GM12864 (cell line): ENCODE measurements around the gene CACNA1F.
A peak's percentile ranks its signal among the peaks of the same experiment; 100 is the strongest.

ENCODE experiments used
- DNase-seq: peaks from one replicate; pipeline ENCODE4 v3.0.0-alpha.2; 2011; ENCODE audit warnings: low read depth
- H3K4me3 ChIP-seq: 2 replicates; pipeline ENCODE4 v1.5.1; 2011; ENCODE audit warnings: mild to moderate bottlenecking, low read depth, low read length, control low read depth
- TF ChIP-seq, protein P1 (sequence below): IDR thresholded peaks from 2 replicates; pipeline ENCODE4 v1.5.1; 2011; ENCODE audit warnings: low read depth, mild to moderate bottlenecking, moderate library complexity, low read length, control low read depth, inconsistent platforms; ENCODE audit errors: missing control alignments

CACNA1F gene

DNA sequence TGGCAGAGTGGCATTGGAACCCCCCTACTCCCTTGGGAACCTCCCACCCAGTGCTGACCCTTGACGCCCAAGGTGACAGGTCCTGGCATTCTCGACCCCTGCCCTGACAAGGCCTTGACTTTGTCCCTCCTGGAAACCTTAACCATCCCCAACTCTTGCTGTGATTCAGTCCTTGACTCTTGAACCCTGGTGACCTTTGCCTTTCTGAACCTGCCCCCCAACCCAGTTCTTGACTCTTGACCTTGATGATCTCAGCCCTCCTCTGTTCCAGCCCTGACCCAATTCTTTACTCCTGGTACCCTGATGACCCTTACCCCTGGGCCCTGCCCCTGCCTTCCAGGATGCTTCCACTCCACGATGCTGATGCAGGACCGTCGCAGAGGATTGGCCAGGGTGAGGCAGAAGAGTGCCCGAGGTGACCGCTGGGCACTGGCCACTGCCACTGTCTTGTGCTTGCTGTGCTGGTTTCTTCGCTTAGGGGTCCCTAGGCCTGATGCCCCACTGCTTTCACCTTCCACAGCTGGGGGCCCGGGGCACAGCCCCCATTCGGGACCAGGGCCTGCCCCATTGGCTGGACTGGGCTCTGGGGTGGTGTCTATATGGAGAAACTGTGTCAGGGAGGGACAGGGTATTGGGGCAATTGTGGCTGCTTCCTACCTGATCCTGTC lies 1.7 kb downstream of the CACNA1F start:
- TF ChIP-seq, protein P1, sequence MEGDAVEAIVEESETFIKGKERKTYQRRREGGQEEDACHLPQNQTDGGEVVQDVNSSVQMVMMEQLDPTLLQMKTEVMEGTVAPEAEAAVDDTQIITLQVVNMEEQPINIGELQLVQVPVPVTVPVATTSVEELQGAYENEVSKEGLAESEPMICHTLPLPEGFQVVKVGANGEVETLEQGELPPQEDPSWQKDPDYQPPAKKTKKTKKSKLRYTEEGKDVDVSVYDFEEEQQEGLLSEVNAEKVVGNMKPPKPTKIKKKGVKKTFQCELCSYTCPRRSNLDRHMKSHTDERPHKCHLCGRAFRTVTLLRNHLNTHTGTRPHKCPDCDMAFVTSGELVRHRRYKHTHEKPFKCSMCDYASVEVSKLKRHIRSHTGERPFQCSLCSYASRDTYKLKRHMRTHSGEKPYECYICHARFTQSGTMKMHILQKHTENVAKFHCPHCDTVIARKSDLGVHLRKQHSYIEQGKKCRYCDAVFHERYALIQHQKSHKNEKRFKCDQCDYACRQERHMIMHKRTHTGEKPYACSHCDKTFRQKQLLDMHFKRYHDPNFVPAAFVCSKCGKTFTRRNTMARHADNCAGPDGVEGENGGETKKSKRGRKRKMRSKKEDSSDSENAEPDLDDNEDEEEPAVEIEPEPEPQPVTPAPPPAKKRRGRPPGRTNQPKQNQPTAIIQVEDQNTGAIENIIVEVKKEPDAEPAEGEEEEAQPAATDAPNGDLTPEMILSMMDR: no peak
- peak overlapping the region; percentile 19 for H3K4me3 ChIP-seq
- DNase-seq: no peak

DNA sequence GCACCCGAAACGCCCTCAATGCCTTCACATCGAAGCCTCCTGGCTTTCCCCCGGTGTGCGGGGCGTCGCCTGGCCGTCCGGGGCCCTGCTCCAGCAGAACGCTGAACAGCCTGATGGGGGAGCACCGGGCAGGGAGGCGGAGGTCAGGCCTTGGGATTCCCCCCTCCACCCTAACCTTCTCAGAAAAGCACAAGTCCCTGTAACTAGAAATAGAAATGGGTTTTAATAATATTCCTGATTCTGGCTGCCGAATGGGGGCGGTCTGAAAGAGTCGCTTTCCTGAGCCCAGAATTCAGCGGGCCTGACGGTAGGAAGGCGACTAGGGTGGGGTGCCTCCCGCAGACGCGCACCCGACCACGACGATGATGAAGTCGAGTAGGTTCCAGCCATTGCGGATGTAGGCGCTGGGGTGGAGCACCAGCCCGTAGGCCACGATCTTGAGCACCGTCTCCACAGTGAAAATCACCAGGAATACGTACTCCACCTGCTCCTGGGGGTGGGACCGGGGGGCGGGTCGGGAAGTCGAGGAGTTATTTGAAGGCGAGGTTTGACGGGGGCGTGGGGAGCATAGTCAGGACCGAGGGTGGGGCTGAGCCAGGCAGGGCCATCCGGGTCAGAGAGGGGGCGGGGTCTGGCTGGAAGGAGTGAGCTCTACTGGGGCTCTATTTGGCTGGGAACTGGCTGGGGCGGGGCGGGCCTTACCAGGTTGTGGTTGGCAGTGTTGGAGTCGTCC lies 2.5 kb downstream of the CACNA1F start:
- TF ChIP-seq, protein P1: peak; percentile 37
- DNase-seq: no peak
- H3K4me3 ChIP-seq: peak overlapping the region; percentile 47

DNA sequence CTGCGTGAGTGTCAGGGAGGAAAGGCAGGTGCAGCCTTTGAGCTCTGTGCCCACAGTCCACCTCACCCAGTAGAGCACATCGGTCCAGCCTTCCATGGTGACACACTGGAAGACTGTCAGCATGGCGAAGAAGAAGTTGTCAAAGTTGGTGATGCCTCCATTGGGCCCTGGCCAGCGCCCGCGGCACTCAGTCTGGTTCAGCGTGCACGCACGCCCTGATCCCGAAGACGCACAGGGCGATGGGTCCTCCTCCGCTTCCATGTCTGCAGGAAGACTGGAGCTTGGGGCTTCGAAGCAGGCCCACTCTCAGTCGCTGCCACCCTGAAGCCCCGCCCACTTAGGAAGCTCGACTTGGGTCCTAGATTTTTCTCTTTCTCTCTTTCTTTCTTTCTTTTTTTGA lies 5.0 kb downstream of the CACNA1F start:
- TF ChIP-seq, protein P1: no peak
- no peak overlapping the region for H3K4me3 ChIP-seq
- DNase-seq: no peak

DNA sequence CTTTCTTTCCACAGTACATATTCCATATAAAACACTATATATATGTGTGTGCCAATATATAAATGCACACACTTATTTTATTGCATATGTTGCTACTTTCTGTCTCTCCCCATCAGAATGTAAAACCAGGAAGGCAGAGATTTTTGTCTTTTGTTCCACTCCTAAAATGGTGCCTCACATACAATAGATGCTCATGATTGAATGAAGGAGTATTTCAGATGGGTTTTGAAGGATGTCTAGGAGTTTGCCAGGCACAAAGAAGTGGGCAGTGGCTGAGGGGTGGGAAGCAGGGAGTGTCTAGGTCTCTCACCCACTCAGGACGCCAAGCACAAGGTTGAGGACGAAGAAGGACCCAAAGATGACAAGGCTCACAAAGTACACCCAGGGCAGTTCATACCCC lies 5.4 kb downstream of the CACNA1F start:
- DNase-seq: no peak
- H3K4me3 ChIP-seq: no peak overlapping the region
- TF ChIP-seq, protein P1: no peak

DNA sequence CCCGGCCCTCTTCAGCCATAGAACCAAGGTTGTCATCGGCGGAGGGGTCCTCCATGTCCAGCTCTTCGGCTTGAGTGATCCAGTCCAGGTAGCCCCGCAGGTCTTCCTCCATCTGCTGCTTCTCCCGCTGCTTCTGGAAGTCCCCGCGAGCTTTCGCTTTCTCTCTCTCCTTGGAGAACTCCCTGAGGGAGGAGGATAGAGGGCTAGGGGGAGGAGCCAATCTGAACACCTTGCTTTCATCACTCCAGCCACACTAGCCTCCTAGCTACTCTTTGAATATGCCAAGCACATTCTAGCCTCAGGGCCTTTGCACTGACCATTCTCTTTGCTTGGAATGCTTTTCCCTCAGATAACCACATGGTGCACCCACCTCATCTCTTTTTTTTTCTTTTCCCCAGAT lies 6.2 kb downstream of the CACNA1F start:
- no peak for DNase-seq
- no peak overlapping the region for H3K4me3 ChIP-seq
- TF ChIP-seq, protein P1: no peak

DNA sequence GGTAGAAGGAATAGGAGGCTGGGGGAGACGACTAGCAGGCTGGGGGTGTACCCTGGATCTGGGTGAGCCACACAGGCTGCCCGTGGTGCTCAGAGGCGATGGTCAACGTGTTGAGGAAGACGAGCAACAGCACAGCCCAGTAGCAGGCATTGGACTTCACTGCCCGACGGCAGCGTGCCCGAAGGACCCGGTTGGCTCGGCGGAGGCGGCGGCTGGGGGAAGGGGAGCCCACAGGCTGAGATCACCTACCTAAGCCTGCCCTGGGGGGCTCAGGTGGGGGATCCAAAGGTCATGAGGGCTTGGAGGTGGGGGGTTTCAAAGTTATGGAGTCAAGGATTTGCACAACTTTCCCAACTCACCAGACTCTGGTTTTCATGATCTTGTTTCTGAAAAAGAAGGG lies 7.3 kb downstream of the CACNA1F start:
- TF ChIP-seq, protein P1: no peak
- H3K4me3 ChIP-seq: no peak overlapping the region
- DNase-seq: no peak
